PFSK-1 (cell line): ENCODE data around the gene TSBP1.

Experiments used
- FOXP2 ChIP-seq: optimal IDR thresholded peaks from 2 replicates; pipeline ENCODE3; 2011; ENCODE audit warnings: borderline replicate concordance, control low read depth, inconsistent platforms; ENCODE audit not compliant: insufficient read depth; ENCODE audit errors: extremely low read length, extremely low read depth
- POLR2AphosphoS5 ChIP-seq: IDR thresholded peaks from 2 replicates; pipeline ENCODE4 v1.6.1; 2012; ENCODE audit warnings: low read depth, mild to moderate bottlenecking, control low read depth, low read length, moderate library complexity
- REST ChIP-seq, 2 experiments: IDR thresholded peaks; 2 replicates each; pipeline versions ENCODE4 v1.6.1 to v1.8.0; 2011 to 2012; ENCODE audit warnings: low read depth in 2 of 2, low read length in 2 of 2, control low read depth in 1 of 2, inconsistent platforms in 1 of 2, mild to moderate bottlenecking in 1 of 2, moderate library complexity in 1 of 2; ENCODE audit not compliant: insufficient read depth in 1 of 2
- SIN3A ChIP-seq: IDR thresholded peaks from 2 replicates; pipeline ENCODE4 v1.6.1; 2012; ENCODE audit warnings: mild to moderate bottlenecking, low read length, moderate library complexity, borderline replicate concordance; ENCODE audit not compliant: insufficient read depth
- TAF1 ChIP-seq: IDR thresholded peaks from 2 replicates; pipeline ENCODE4 v1.6.1; 2012; ENCODE audit warnings: low read length, control low read depth, borderline replicate concordance; ENCODE audit not compliant: insufficient read depth

GRCh38 chr6:32247401-32247800, 124.3 kb downstream of the TSBP1 start:
- TF ChIP-seq TAF1 (no peak), REST (IDR thresholded peaks at IDR 0.05; ENCODE audit: insufficient read depth in 1 of 2, low read depth in 2 of 2, low read length in 2 of 2) (no peak), POLR2AphosphoS5 (no peak), SIN3A (no peak), FOXP2 (no peak)
